Activated CD8-positive, alpha-beta memory T cell treated with anti-CD3 and anti-CD28 coated beads for 4 hours (primary cell): ENCODE measurements around the gene RAD51B.

Source experiments
- DNase-seq, 2 donors: peaks; one replicate each; pipeline ENCODE4 v3.0.0-alpha.2; 2020; ENCODE audit warnings: low read depth in 2 of 2

RAD51B gene

DNA sequence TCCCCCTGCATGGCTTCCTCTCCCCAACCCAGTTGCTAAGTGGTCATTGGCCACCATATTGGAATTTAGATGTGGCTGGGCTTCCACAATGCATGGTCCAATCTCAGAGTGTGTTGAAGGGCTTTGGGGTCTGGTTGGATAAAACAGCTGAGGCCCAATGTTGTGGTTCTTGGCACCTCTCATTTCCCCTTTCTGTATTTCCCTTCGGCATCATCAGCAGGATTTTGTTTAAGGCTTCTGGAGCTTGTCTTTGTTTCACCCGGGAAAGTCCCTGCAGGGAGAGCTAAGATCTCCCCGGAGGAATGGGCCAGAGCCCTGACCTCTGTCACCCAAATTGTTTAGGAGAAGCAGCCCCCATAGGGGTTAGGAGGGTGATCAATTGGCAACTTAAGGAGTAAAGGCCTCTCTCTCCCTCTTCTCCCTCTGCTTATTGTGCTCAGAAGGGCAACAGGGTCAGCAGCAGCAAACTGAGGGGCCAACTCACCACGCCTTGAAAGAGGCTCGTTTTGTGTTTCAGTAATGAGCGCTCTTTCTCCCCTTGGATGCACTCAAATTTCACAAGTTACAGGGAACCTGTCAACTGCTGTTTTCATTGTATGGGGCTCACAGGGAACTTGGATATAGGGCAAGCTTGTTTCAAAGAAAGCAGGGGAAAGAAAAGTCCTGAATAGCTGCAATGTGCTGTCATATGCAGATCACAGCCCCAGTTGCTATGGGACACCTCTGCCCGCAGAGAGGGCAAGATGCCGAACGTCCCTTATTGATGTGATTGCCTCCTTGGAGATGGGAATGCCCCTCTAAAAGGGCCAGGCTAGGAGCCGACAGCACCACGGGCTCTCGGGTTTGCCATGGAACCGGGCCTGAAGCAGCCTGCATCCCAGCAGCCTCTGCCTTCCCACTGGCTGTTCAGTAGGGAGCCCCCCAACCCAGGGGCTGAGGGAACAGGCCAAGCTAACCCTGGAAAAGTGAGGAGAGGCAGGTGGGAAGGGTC is 749.6 kb downstream of the RAD51B start:
- no peak for DNase-seq

DNA sequence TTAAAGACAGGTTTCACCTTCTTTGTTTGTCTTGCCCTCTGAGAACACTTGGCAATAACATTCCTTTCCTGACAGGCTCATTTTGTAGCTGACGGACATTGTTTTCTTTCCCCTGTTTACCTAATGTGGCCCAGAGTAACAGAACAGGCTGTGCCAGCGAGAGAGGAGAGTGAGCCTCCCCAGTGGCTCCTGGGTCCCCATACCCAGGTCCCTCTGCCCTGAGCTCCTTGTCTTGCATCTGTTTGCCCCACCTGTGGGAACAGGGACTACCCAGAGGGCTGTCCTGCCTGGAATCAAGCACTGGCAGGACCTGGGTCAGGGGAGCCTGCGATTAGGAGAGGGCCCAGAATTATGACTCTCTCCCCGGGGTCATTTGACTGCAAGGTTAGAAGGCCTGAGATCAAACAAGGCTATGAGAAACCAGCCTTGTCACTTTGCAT is 750.4 kb downstream of the RAD51B start:
- DNase-seq: no peak

DNA sequence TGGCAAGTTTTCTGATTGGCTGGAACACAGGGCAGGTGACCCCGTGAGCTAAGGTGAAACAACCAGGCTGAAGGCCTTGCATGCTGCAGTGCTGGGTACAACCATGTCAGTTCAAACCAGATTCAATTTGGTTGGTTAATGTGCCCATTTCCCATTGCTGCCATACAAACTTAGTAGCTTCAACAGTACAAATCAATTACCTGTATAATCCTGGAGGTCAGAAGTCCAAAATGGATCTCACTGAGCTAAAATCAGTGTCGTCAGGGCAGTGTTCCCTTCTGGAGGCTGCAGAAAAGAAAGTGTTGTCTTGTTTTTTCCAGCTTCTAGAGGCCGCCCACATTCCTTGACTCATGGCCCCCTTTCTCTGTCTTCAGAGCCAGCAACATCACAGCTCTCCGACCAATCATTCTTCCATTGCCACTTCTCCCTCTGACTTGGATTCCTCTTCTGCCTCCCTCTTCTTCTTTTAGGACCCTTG is 751.6 kb downstream of the RAD51B start:
- no peak for DNase-seq

DNA sequence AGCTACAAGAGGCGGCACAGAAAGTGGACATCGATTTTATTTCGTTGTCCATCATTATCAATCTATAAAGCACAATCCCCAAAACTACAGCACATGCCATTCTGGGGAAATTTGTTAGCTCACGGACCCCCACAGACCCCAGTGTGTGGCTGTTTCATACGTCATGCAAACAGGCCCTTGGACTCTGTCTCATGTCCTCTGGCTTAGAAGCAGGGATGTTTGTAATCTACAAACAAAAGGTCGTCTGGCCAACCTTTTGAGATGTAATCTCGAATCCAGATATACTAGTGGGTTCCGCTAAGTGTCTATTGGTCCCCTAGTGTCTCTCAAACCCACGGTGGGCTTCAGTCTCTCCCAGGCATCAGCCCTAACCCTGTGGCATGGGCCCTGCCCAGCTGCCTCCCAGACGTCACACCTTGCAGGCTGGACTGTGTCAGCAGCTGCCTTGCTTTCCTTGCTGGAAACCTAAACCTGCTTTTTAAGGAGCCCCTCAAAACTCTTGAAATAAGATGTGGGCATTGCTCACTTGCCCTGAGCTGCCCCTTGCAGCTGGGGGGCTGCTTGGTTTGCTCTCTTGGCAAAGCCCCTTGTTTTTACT is 752.4 kb downstream of the RAD51B start:
- DNase-seq: no peak

DNA sequence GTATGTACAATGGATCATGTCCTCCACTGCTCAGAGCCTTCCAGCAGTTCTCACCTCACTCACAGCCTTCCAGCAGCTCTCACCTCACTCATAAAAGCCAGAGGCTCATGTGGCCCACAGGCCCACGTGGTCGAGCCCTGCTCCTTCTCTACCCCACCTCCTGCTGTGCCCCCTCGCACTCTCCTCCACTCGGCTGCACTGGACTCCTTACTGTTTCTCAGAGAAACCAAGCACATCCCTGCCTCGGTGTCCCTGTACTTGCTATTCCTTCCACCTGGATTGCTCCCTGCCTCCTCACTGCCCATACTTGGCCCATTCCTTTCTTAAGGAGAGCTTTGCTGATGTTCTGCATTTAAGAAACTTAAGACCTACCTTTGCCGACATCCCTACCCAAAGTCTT is 753.5 kb downstream of the RAD51B start:
- DNase-seq: no peak

DNA sequence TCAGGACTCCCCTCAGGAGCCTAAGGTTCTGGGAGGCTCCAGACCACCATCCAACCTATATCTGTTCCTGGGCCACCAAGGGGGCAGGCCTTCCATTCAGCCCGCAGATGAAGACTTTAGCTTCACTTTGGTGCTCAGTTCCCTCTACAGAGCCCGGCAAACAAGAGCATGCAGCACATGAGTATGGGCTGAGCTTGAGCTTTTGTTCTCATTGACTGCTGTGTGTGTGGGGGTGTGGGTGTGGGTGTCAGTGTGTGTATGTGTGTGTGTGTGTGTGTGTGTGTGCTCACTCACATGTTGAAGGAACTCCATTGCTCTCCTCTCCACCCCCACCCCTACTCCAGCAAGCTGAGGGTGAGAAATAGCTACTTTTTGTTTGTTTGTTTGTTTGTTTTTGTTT is 754.1 kb downstream of the RAD51B start:
- no peak for DNase-seq

DNA sequence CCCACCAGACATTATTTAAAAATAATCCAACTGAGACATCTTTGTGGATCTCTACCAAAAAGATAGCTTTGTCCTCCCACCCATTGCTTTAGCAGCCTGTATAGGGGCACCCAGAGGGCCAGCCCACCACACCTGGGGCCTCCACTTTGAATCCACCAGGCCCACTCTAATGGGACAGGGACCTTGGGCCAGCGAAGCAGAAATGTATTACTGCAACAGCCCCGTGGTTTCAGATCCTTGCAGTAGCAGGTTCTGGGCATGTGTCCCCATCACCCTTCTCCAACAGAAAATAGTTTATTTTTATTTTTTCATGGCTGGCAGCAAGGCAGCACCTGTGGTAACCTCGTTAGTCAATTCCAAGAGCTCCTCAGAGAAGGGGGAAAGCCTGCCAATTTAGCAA is 754.9 kb downstream of the RAD51B start:
- no peak for DNase-seq

DNA sequence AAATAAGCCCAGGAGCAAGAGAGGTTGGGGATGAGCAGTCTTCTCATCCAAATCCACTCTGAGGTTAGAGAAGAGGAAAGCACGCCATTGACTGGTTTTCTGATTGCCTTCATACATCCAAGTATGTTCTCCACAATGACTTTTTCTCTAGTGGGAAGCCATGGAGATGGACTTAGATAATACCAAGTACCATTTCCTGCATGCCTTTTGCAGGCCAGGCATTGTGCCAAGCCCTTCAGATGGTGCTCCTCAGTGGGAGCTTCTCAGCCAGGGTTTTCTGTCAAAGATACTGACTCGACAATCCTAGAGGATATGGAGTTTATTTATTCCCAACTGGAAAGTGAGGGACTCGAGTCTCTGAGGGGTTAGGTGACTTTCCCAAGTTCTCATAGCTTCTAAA is 755.3 kb downstream of the RAD51B start:
- no peak for DNase-seq

DNA sequence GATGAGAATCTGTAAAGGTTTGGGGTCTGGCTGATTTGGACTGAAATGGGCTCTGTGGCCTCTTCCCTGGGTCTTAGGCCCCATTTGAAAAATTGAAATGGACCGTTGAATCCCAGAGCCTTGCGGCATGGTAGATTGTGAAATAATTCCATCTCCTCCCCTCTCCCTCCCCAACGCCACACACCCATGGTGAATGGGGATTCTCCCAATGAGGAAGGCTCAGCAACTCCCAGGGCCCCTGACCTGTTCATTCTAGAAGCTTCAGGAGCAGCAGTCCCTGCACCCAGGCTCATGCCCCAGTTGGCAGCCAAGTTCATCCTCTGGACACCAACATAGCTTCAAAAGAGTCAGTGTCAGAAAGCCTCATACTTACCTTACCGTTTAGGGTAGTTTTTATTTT is 755.8 kb downstream of the RAD51B start:
- no peak for DNase-seq

DNA sequence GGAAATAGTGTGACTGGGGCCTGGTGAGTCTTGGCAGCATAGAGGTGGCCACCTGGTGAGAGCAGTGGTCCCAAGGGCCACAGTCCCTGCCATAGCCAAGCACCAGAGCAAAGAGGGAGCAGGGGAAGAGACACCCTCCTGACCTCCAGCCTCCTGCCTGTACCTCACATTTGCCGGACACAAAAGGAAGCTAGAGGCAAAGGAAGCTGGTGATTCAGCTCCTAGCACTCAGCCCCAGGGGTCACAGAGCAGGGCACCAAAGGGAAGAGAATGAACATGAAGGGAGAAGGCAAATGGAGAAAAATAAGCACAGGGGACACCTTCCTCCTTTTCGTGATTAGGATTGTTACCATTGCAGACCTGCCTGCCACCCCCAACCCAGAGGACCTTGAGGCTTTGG is 756.5 kb downstream of the RAD51B start:
- no peak for DNase-seq

DNA sequence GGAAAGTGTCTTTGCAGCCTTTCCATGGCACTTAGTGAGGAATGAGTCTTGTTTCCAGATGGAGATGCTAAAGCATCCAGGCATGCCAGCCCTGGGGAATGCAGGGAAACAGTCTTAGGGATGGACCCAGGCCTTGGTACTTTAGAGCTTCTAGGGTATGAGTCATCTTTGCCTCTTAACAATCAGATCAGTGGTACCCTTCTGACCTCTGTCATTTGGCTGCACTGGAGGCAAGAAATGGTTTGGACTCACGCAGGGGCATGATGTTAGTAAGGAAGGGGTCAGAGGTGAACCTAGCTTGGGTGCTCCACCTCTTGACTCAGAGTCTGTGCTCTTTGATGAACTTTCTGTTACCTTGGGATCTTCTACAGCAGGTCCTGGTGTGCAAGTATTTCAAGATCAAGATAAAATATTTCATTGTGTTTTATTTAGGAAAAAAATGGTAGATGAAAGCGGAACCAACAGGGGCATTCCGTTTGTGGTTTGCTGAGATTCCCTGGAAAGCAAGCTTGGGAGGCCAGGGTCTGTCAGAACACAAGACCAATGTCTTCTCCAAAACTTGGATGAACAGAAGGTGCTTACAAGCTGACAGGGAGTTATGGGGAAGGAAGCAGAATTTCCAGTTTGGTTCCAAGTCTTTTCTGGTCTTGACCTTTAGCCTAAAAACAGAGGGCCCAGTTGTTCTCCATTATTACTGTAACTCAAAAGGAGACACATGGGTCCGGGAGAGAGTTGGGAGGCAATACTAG is 757.1 kb downstream of the RAD51B start:
- no peak for DNase-seq

DNA sequence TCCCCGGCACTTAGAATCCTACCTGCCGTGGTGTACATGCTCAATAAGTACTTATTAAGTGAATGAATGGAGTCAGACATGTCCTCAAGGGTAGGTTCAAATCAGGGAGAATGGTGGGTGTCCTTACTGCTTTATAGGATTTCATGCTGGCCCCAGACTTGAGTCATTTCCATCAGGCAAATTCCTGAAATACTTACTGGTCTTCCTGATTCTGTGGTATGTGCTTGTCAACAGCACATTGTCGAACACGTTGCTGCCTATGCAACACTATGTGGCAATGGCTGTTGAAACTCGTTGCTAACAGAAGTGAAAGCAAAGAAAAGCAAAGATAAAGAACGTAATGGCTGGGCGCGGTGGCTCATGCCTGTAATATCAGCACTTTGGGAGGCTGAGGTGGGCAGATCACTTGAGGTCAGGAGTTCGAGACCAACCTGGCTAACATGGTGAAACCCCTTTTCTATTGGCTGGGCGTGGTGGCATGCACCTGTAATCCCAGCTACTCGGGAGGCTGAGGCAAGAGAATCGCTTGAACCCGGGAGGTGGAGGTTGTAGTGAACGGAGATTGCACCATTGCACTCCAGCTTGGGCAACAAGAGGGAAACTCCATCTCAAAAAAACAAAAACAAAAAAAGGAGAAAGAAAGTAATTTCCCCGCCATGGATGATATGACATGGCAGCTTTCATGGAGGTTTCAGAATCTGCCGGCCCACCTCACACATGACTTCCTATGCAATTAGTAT is 758.4 kb downstream of the RAD51B start:
- DNase-seq: no peak

DNA sequence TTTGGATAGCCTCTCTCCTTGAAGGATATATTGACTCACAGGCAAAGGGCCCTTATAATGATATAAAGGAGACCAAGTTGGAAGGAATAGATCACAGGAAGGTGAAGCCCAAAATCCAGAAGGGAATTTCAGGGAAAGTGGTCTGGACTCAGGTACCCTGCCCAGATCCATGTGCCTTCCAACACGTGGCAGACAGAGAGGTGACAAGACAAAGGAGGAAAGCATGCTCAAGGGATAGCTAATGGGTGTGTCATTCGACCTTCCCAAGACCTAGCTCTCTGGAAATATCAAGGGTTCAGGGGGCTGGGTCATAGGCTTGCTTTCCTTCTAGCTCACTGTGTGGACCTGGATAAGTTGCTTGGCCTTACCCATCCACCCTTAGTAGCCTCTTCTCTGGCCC is 759.0 kb downstream of the RAD51B start:
- DNase-seq: no peak

DNA sequence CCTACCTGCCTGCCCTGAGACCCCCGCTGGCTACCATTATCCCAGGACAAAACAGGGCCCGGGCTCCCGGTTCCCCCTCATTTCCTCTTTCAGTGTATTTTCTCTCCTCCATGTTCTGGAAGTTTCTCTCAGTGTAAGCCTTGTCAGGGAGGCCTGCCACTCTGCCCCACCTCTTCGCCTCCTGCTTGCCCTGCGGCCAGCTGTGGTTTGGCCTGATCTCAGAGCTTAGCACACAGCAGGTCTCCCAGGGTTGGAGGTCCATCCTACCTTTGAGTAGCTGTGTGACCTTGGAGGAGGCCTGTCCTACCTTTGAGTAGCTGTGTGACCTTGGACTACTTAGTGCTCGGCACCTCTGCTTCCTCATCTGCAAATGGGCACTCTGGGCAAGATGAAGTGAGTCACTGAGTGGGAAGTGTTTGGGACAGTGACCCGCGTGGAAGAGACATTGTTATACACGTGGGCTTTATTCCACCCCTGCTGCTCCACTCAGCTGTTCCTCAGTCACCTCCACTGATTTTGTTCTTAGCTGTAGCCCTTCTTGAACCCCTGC is 760.6 kb downstream of the RAD51B start:
- DNase-seq: no peak

DNA sequence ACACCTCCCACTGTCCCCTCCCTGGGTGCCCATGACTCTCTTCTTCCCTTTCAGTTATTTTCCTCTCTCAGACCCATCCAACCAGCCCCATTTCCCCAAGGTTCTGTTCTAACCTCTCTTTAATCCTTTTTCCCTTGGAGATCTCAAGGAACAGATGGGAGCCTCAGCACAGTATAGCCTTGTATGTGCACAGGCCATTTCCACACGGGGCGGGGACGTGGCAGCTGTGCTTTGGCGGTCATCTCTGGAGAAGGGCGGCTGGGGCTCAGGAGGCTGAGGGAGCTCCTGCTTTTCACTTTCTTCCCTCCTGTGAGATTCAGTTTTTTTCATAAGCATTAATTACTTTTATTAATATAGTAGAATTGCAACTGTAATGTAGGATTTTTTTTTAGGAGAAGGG is 761.1 kb downstream of the RAD51B start:
- no peak for DNase-seq

DNA sequence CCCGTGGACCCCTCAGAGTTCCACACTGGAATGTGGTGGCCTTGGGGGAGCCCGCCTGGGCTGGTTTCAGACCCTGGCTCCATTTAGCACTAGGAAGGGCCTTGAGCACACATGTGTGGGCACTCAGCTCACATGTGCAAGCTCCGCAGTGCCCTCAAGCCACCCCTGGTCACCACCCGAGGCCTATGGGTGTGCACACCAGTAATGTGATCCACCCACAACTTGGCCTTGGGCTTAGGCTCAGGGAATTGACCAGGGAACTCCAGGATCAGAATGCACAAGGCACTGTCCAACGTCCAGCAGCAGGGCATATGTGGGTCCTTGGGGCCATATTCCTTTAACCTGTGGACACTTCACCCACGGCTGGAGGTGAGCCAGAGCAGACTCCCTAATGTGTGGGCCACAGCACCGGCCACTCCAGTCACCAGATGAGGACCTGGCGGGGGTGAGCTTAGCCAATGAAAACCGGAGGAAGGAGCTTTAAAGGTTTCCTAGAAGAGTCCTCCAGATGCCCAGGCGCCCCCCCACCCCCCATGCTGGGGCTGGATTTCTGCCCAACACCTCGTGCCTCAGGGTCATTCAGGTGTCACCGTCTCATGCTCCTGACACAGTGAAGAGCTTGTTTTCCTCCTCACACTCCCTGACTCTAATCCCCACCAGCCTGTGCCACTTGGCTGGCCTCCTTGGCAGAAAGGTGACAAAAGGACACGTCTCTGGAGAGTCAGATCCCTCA is 764.1 kb downstream of the RAD51B start:
- DNase-seq: no peak

DNA sequence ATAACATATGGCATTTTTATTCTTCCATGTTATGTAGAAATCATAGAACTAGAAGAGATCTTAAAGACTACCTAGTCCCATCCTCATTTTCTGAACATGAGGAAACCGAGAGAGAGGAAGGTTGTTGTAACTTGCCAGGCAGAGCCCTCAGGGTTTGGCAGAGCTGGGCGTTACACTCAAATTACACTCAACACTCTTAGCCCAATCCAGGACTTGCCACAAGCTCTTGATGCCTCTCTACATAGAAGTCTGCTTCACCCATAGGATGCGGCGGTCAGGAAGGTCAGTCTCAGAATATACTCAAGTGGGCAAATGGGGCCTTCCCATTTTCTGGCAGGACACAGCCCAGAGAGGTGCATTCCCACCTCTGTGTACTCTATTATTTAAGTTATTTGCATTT is 765.2 kb downstream of the RAD51B start:
- DNase-seq: no peak

DNA sequence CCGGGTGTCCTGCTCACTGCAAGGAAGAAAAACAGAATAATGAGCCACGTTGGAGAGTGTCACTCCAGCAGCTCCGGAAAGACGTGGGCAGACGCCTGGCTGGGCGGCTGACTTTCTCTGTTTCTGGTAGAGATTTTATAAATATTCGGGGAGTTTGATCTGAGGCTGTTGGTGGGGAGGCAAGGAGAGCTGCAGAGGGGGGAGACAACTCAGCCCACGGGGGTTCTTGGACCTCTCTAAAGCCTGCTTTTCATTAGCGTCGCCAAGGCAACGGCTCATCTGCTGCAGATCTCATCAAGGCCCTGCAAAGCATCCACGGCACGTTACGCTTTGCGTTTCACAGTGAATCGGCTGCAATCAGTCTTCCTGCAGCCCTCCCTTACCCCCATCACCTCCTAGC is 766.1 kb downstream of the RAD51B start:
- no peak for DNase-seq

DNA sequence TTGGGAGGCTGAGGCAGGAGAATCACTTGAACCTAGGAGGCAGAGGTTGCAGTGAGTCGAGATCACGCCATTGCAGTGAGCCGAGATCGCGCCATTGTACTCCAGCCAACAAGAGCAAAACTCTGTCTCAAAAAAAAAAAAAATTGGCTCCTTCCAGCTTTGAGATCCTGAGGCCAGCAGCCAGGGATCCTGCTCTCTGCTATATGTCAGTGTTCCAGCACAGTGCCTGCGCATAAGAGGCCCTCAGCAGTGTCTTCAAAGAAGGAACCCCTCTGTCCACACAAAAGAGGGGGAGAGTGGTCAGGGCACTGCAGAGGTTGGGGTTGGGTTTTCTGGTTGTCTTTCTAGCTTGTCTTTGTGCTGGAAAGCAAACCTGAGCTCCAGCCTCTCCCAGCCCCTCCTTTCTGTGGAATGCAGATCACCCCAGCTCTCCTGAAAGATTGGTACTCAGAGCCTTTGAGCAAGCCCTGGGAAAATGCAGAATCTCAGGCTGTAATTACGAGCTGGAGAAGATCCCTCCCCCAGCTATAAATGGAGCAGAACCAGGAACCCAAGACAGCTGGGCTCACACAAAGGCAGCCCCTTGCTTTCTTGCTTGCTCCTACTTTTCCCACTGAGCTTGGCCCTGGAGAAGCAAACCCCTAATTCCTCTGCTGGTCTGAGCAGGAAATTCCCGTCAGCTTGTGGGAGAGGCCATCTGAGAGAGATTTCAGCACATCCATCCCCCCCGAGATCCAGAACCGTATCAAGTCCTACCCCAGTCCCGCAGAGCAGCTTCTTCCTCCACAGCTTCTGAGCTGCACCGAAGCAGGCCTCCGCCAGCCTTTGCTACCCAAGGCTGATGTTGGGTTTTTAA is 767.5 kb downstream of the RAD51B start:
- no peak for DNase-seq

DNA sequence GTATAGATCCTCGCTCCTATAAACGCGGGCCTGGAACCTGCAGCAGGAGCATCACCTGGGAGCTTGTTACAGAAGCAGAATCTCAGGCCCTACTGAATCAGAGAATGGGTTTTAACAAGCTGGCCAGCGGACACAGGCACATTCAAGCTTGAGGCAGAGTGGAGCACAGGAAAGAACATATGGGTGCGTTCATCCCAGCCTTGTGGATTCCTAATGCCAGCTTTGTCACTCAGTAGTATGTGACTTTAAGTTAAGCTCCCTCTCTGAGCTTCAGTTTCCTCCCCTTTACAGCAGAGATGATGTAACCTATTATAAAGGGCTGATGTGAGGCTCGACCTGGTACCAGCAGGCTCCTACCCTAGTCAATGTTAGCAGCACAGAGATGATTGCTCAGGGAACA is 768.4 kb downstream of the RAD51B start:
- DNase-seq: no peak
